HCT116 (cell line): Measurements from ENCODE around the gene DCDC2C. TPM values are rescaled to one million over a fixed set of nuclear protein-coding genes. Genes with fewer than 3 reads are reported as not detected.

Experiments
- ATAC-seq: fragments of 200-7000 bp; cut with Tn5 transposase; 2 replicates; pipeline ENCODE4 v1.9.1; 2020; ENCODE audit warnings: mild to moderate bottlenecking, moderate library complexity
- BruUV-seq: library from RNA; stranded (reverse); fragments of 400-500 nt; replicated peaks from 2 replicates; lab custom pipeline; 2021; lab: Mats Ljungman, UMichigan
- CTCF ChIA-PET: fragments of 300-600 bp; sonication (Branson Sonifier 250); formaldehyde crosslinking; loops from one replicate; lab custom pipeline; 2021; ENCODE audit warnings: antibody characterized with exemption; lab: Charles Lee
- POLR2A ChIA-PET: fragments of 300-600, 350-600 bp; sonication (Branson Sonifier 250); formaldehyde crosslinking; loops from one replicate; lab custom pipeline; 2021; ENCODE audit warnings: antibody characterized with exemption; lab: Charles Lee
- RAD21 ChIA-PET, 2 experiments: fragments of 300-600 bp; sonication (Branson Sonifier 250); formaldehyde crosslinking; loops; one replicate each; lab custom pipeline; 2023; ENCODE audit warnings: low total read pairs in 2 of 2; ENCODE audit not compliant: uncharacterized antibody in 2 of 2, unreplicated experiment in 2 of 2, low non-redundant PET in 1 of 2; lab: Charles Lee
- DNase-seq: peaks from one replicate; pipeline ENCODE4 v3.0.0-alpha.2; 2010; ENCODE audit warnings: low read depth, low spot score
- H2AFZ ChIP-seq: fragments of 200-600 bp; shearing (Covaris generic), sonication (generic); 2 replicates; pipeline ENCODE4 v1.6.1; 2017; ENCODE audit warnings: low read depth, mixed run types, mixed read lengths, antibody characterized with exemption, low read length; ENCODE audit not compliant: poor library complexity, severe bottlenecking
- H3K27ac ChIP-seq: 2 replicates; pipeline ENCODE4 v1.5.1; 2012; ENCODE audit warnings: low read depth, low read length
- H3K27me3 ChIP-seq: fragments of 200-600 bp; sonication (generic); 2 replicates; pipeline ENCODE4 v1.6.1; 2016; ENCODE audit warnings: mixed run types, low read length, mixed read lengths; ENCODE audit not compliant: insufficient read depth
- H3K36me3 ChIP-seq, 2 experiments: fragments of 200-500 bp in 1 of 2; fragments of 200-600 bp in 1 of 2; sonication (Bioruptor generic) in 1 of 2; sonication (generic) in 1 of 2; 2 replicates each; pipeline versions ENCODE4 v1.5.1 to v1.6.1; 2014 to 2016; ENCODE audit warnings: low read length in 2 of 2, inconsistent platforms in 1 of 2, mixed read lengths in 1 of 2, mixed run types in 1 of 2; ENCODE audit not compliant: insufficient read depth in 2 of 2, control insufficient read depth in 1 of 2
- H3K4me1 ChIP-seq, 2 experiments: fragments of 200-600 bp in 1 of 2; sonication (generic) in 1 of 2; 2 replicates each; pipeline versions ENCODE4 v1.5.1 to v1.6.1; 2012 to 2017; ENCODE audit warnings: low read length in 2 of 2, inconsistent platforms in 1 of 2, mild to moderate bottlenecking in 1 of 2, mixed read lengths in 1 of 2, mixed run types in 1 of 2, moderate library complexity in 1 of 2; ENCODE audit not compliant: insufficient read depth in 2 of 2, control insufficient read depth in 1 of 2
- H3K4me2 ChIP-seq: fragments of 200-600 bp; sonication (generic); 2 replicates; pipeline ENCODE4 v1.6.1; 2017; ENCODE audit warnings: mixed run types, low read length, mixed read lengths
- H3K4me3 ChIP-seq, 2 experiments: fragments of 200-600 bp in 1 of 2; sonication (generic) in 1 of 2; replicated peaks in 1 of 2; 2 replicates each; pipeline ENCODE4 v1.5.1; 2011 to 2016; ENCODE audit warnings: low read length in 2 of 2, control low read depth in 1 of 2, low read depth in 1 of 2, mild to moderate bottlenecking in 1 of 2, mixed read lengths in 1 of 2, mixed run types in 1 of 2
- H3K79me2 ChIP-seq: fragments of 200-600 bp; sonication (generic); 2 replicates; pipeline ENCODE4 v1.6.1; 2017; ENCODE audit warnings: mild to moderate bottlenecking, mixed run types, low read length, moderate library complexity, mixed read lengths; ENCODE audit not compliant: insufficient read depth
- H3K9ac ChIP-seq: fragments of 200-600 bp; sonication (generic); 2 replicates; pipeline ENCODE4 v1.6.1; 2016; ENCODE audit warnings: low read length, mixed read lengths
- H3K9me2 ChIP-seq: fragments of 200-600 bp; sonication (generic), shearing (Covaris generic); 2 replicates; pipeline ENCODE4 v1.6.1; 2017; ENCODE audit warnings: mixed run types, mild to moderate bottlenecking, moderate library complexity; ENCODE audit not compliant: insufficient read depth
- H3K9me3 ChIP-seq, 2 experiments: fragments of 200-500 bp in 1 of 2; fragments of 200-600 bp in 1 of 2; sonication (Bioruptor generic) in 1 of 2; sonication (generic) in 1 of 2; 2 replicates each; pipeline ENCODE4 v1.6.1; 2014 to 2017; ENCODE audit warnings: low read length in 2 of 2, mixed read lengths in 2 of 2, inconsistent platforms in 1 of 2, low read depth in 1 of 2, mild to moderate bottlenecking in 1 of 2, mixed run types in 1 of 2, moderate library complexity in 1 of 2; ENCODE audit not compliant: control insufficient read depth in 1 of 2, insufficient read depth in 1 of 2
- H4K20me1 ChIP-seq: fragments of 200-600 bp; sonication (generic), shearing (Covaris generic); 2 replicates; pipeline ENCODE4 v1.6.1; 2017; ENCODE audit warnings: mixed run types, mild to moderate bottlenecking, moderate library complexity; ENCODE audit not compliant: insufficient read depth
- ATF3 ChIP-seq: IDR thresholded peaks from 2 replicates; pipeline ENCODE4 v1.6.1; 2012
- CBX3 ChIP-seq: IDR thresholded peaks from 2 replicates; pipeline ENCODE4 v1.6.1; 2012; ENCODE audit warnings: low read depth
- CEBPB ChIP-seq: IDR thresholded peaks from 2 replicates; pipeline ENCODE4 v1.6.1; 2012; ENCODE audit warnings: low read depth
- EGR1 ChIP-seq: IDR thresholded peaks from 2 replicates; pipeline ENCODE4 v1.6.1; 2012; ENCODE audit warnings: low read depth
- ELF1 ChIP-seq: IDR thresholded peaks from 2 replicates; pipeline ENCODE4 v1.6.1; 2012; ENCODE audit warnings: low read depth, borderline replicate concordance
- EZH2 ChIP-seq: fragments of 200-600 bp; sonication (generic); IDR thresholded peaks from 2 replicates; pipeline ENCODE4 v1.6.1; 2017; ENCODE audit warnings: antibody characterized with exemption, mixed run types
- EZH2phosphoT487 ChIP-seq: fragments of 200-600 bp; IDR thresholded peaks from 2 replicates; pipeline ENCODE4 v1.6.1; 2018; ENCODE audit warnings: antibody characterized with exemption, borderline replicate concordance
- FOSL1 ChIP-seq: IDR thresholded peaks from 2 replicates; pipeline ENCODE4 v1.6.1; 2012; ENCODE audit warnings: low read depth
- JUND ChIP-seq: IDR thresholded peaks from 2 replicates; pipeline ENCODE4 v1.6.1; 2012
- POLR2A ChIP-seq: IDR thresholded peaks from 2 replicates; pipeline ENCODE4 v1.7.0; 2011; ENCODE audit warnings: borderline replicate concordance; ENCODE audit not compliant: insufficient read depth, insufficient read length; ENCODE audit errors: extremely low read depth
- RAD21 ChIP-seq: IDR thresholded peaks from 2 replicates; pipeline ENCODE4 v1.6.1; 2012; ENCODE audit warnings: low read depth, mild to moderate bottlenecking
- SIN3A ChIP-seq: IDR thresholded peaks from 2 replicates; pipeline ENCODE4 v1.6.1; 2012; ENCODE audit warnings: low read depth
- SP1 ChIP-seq: IDR thresholded peaks from 2 replicates; pipeline ENCODE4 v1.6.1; 2012; ENCODE audit warnings: low read depth
- TCF7L2 ChIP-seq: IDR thresholded peaks from 2 replicates; pipeline ENCODE4 v1.7.0; 2011; ENCODE audit warnings: borderline replicate concordance, inconsistent platforms; ENCODE audit not compliant: insufficient read depth, insufficient read length; ENCODE audit errors: extremely low read depth
- YY1 ChIP-seq: IDR thresholded peaks from 2 replicates; pipeline ENCODE4 v1.6.1; 2011; ENCODE audit warnings: low read length, low read depth, moderate library complexity, mild to moderate bottlenecking; ENCODE audit not compliant: insufficient replicate concordance; ENCODE audit errors: extremely low read depth
- ZBTB33 ChIP-seq: IDR thresholded peaks from 2 replicates; pipeline ENCODE4 v1.6.1; 2011; ENCODE audit warnings: mild to moderate bottlenecking, low read length, moderate library complexity; ENCODE audit not compliant: insufficient replicate concordance; ENCODE audit errors: extremely low read depth
- ZFX ChIP-seq: fragments of 450-650 bp; IDR thresholded peaks from 2 replicates; pipeline ENCODE4 v1.6.1; 2017
- ZNF274 ChIP-seq: fragments of 200-500 bp; sonication (Bioruptor generic); IDR thresholded peaks from 2 replicates; pipeline ENCODE4 v1.6.1; 2014; ENCODE audit warnings: mild to moderate bottlenecking, low read depth, low read length, inconsistent platforms
- intact Hi-C: fragments of 100-400 bp; cut with micrococcal nuclease; formaldehyde crosslinking; loops from 2 replicates; pipeline ENCODE4 v1.10.0; 2022
- total RNA-seq: library from RNA; stranded (reverse); gene quantifications from one replicate; pipeline ENCODE4 v1.2.1, GENCODE V29; 2021; ENCODE audit not compliant: unreplicated experiment

DCDC2C gene
- total RNA-seq, 1 experiment from 2014 or later, result not detected

DNA sequence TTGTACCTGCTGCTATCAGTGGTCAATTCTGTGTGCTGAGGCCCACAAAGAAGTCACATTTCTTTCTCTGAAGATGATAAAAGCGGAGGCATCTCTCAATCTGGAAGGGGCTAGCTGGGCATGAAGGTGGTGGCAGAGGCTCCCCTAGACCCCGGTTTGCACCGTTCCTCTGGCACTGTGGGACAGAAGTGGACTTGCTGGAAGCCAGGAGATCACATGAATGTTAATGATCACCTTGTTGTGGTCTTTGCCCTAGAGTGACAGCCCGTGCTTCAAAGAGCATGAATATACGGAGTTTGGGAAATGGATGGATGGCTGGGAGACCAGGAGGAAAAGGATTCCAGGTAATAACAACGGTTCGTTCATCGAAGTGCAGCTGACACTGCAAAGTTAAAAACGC is 25.2 kb upstream of the DCDC2C start:
- no peak overlapping the region for H3K4me3 ChIP-seq
- ChIA-PET RAD21 (no interaction called here), CTCF (no interaction called here), POLR2A (no interaction called here)
- H3K4me2 ChIP-seq, result no peak overlapping the region
- TF ChIP-seq ZNF274, result no peak
- no peak for TF ChIP-seq CEBPB
- no peak for TF ChIP-seq JUND
- no peak for TF ChIP-seq CBX3
- no peak for TF ChIP-seq RAD21
- TF ChIP-seq EZH2phosphoT487, result no peak
- no peak for TF ChIP-seq ATF3
- no peak for TF ChIP-seq FOSL1
- no peak for TF ChIP-seq SIN3A
- TF ChIP-seq EGR1, result no peak
- no peak for TF ChIP-seq TCF7L2
- no peak for TF ChIP-seq ELF1
- peaks cover 11% of the 10 kb centered on the region; the same call in 1 of the 2 replicates for H3K27me3 ChIP-seq
- no TSS peak for BruUV-seq
- no peak for DNase-seq
- H3K27ac ChIP-seq, result no peak overlapping the region
- no peak overlapping the region for H2AFZ ChIP-seq
- H4K20me1 ChIP-seq, result no peaks in the 10 kb centered on the region
- no peaks in the 10 kb centered on the region for H3K4me1 ChIP-seq
- H3K36me3 ChIP-seq, result no peaks in the 10 kb centered on the region
- H3K79me2 ChIP-seq, result no peaks in the 10 kb centered on the region
- no peaks in the 10 kb centered on the region for H3K9me2 ChIP-seq
- H3K9ac ChIP-seq, result no peak overlapping the region
- H3K9me3 ChIP-seq, result no peaks in the 10 kb centered on the region
- intact Hi-C loops, result no loop called here
- ATAC-seq, result no peak

DNA sequence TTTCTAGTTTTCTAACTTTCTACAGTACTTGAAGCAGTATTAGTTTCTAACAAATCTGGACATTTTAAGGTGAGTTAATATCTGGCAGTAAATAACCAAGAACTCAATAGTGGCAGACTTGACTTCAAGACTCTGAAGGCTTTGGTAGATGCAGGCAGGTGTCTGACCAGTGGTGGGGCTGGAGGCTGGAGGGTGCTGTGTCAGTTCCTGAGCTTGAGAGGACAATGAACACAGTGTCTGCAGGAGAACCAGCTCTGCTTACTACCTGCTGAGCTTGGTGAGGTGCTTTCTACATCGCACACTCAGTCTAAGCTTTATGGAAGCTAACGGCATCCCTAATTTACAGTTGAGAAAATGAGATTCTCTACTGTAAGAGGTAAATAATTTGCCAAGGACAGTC is 24.2 kb upstream of the DCDC2C start:
- Histone ChIP-seq H3K4me1 (no peaks in the 10 kb centered on the region), H4K20me1 (no peaks in the 10 kb centered on the region), H3K9me2 (no peaks in the 10 kb centered on the region), H3K9ac (no peak overlapping the region), H3K9me3 (no peaks in the 10 kb centered on the region), H2AFZ (no peak overlapping the region), H3K79me2 (no peaks in the 10 kb centered on the region), H3K27ac (no peak overlapping the region), H3K36me3 (no peaks in the 10 kb centered on the region), H3K27me3 (peaks cover 11% of the 10 kb centered on the region; the same call in 1 of the 2 replicates), H3K4me3 (no peak overlapping the region), H3K4me2 (no peak overlapping the region)
- ChIA-PET RAD21 (no interaction called here), CTCF (no interaction called here), POLR2A (no interaction called here)
- no peak for ATAC-seq
- no TSS peak for BruUV-seq
- intact Hi-C loops, result no loop called here
- DNase-seq, result no peak
- no peak for TF ChIP-seq CEBPB
- TF ChIP-seq SP1, result no peak
- TF ChIP-seq RAD21, result no peak
- TF ChIP-seq CBX3, result no peak
- TF ChIP-seq ZBTB33, result no peak
- no peak for TF ChIP-seq EZH2
- no peak for TF ChIP-seq ATF3
- no peak for TF ChIP-seq SIN3A
- TF ChIP-seq YY1, result no peak
- no peak for TF ChIP-seq TCF7L2
- no peak for TF ChIP-seq ZFX
- TF ChIP-seq POLR2A, result no peak
